NCI-H187 (cell line): ENCODE results near the gene EFCAB9.
"Not testable (repeated sequence)": the region's sequence is repeated elsewhere in the genome, so short reads cannot be mapped to it uniquely, and the experiment has no call there.

Experiments used
- DNase-seq, 2 experiments: peaks; one replicate each; lab custom pipeline; 2025; lab: John Stamatoyannopoulos, UW

EFCAB9 gene

DNA sequence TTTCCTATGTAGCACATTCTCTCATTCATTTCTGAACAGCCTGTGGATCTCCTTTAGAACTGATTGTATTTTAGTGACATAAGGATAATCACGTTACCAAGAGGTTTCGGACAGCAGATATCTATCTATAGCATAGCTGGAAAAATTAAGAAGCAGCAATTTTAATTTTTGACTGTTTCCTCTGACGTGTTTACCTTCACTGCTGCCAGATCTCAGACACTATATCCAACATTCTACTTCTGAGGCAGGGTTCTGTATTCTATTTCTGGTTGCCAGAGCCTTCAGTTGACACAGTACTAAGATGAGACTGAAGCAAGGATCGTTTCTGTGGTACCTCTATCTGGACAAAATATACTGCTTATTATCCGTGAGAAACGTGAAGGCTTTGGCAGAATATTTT, at the start of gene EFCAB9:
Gene EFCAB9, plus strand, starts transcription at position 301 of the 400 bp plus-strand sequence. Its CDS starts 1 bp downstream, at position 302.
- DNase-seq: no peak

DNA sequence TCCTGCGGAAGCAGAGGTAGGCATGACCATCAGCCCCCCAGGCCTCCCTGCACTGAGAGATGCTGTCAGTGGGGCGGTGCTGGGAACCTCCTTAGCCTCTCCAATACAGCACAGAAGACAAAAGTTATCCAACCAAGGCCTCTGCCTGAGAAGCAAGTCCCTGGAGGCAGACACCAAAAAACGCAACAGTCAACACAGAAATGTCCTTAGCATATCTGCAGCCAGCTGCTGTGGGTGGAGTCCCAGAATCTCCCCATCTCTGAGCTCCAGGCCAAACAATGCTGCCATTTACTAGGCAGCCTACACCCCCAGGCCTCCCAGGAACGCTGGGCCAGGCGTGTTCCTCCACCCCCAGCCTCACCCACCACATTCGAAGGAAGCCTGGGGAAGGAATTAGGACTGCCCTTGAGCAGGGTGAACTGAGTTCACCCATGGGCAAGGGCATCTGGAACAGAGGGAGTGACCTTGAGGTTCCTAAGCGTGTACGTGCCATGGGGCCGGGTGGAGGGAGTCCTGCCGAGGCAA, 49.6 kb upstream of the EFCAB9 start:
- DNase-seq: no peak

DNA sequence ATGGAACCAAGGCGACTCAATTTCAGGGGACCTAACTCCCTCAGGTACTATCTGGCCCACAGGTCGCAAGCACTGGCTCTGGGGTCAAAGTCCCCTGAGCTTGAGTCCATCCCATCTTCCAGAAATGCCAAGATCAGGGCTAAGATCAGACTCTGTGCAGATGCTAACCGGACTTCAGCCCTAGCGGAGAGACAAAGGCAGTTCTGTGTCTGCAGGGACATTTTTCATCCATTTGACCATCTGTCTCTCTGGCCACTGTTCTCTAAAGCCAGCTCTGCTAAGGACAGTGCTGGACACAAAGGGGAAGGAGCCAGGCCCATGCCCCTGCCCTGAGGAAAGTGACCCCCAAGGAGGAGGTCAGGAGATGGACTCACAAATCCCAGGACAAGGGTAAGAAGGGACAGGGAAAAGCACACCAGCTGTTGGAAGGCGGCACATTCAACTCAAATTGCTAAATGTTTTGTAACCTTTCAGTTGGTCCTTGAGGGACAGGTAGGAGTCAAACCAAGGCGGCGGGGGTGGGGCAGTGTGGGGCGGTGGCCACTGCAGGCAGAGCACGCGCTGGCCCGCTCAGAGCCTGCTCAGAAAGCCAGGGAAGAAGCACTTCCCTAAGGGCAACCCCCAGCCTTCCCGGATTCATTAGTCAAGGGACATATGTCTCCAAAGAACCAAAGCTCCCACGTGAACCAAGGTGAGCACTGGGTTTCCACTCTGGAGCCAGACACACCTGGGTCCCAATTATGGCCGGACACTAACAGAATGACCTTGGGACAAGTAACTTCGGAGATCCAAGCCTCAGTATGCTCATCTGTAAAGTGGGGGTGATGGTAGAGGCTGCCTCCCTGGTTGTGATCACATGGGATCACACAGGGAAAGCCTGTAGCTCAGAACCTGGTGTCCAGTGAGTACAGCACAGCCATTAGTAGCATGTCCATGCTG, 48.8 kb upstream of the EFCAB9 start:
- no peak for DNase-seq

DNA sequence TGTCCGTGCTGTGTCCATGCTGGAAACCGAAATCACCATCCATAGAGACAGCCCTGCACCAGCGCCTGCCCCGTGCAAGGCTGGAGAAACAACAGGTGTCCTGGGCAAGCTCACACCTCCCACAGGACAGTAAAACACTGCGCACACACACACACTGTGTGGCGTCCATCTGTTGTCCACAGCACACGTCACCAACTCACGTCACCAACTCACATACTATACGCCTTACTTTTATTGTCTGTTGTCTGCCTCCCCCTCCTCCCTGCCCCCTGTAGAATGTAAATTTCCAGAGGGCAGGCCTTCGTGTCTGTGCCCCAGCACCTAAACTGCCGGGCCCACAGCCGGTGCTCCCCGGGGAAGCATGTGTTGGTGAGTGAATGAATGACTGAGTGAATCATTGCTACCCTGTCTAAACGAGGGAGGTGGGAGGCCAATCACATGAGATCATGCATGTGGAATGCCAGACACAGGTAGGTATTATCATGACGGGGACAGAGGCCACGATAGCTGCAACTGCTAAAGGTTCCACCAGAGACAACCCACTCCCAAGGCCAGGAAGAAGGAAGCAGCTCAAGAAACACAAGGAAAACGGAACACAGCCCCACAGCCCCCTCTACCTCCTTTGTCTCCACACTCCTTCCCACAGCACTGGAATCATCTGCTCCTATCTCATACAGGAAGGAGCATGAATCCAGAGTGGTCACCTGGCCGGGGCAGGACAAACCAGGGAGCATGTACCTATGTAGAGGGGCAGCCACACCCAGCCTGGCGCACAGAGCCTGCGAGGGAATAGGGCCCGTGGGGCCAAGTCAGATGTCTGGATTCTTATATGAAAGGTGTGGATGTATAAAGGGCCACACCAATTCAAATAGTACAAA, 47.9 kb upstream of the EFCAB9 start:
- no peak for DNase-seq

DNA sequence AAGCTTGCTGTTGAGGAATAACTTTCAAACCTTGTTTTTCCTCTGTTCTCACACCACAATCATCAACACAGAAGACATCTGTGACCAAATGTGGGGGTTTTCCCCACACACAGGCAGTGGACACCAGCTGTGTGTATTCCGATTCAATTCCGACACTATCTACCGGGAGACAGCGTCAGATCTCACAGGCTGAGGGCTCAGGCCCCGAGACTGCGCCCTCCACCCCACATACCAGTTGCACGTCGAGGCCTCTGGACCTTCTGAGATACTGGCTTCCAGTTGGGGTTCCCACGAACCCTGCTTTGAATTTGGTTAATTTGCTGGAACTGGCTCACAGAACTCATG, 47.3 kb upstream of the EFCAB9 start:
- DNase-seq: no peak

DNA sequence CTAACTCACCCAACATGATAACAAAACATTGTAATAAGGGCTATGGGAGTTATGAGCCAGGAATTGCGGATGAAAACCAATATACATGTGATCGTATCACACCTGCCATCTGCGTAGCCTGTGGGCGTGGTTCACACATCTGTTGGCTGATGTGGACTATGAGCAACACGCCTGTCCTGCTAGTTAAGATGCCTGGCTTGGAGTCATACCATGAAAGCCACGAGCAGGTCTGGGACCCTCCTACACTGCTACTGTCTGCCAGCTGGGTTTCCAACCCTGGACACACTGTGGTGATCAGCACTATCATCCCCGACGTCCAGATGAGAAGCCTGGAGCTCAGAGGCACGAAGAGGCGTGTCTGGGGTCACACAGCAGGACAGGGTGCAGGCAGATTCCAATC, 46.1 kb upstream of the EFCAB9 start:
- no peak for DNase-seq

DNA sequence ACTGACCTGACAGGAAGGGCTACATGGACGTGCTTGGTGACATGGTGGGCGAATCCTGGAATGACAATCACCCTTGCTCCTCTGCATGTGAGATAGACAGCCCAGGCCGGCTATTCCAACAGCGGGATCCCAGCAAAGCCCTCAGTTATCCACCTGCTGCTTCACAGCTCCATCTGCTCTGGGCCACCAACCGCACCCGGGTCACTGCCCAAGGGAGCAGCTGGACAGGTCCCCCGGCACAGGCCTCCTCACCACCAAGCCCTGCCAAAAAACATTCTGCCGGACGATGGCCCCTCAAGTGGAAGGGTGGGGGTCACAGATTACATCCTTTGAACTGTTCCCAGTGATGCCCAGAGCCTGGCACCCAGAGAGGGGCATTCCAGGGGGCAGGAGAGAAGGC, 45.6 kb upstream of the EFCAB9 start:
- no peak for DNase-seq

DNA sequence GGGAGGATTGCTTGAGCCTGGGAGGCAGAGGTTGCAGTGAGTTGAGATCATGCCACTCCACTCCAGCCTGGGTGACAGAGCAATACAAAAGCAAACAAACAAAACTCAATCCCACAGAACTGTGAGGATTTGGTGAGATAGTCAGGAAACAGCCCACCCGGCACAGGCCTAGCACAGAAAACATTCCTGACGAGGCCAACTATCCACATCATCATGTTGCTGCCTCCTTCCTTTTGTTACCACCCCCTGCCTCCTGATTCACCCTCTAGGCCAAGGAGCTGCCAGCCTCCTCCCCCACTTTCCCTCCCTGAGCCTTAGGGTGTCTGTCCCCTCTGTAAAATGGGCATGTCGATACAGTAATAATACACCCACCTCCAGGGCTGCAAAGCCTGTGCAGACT, 44.9 kb upstream of the EFCAB9 start:
- no peak for DNase-seq

DNA sequence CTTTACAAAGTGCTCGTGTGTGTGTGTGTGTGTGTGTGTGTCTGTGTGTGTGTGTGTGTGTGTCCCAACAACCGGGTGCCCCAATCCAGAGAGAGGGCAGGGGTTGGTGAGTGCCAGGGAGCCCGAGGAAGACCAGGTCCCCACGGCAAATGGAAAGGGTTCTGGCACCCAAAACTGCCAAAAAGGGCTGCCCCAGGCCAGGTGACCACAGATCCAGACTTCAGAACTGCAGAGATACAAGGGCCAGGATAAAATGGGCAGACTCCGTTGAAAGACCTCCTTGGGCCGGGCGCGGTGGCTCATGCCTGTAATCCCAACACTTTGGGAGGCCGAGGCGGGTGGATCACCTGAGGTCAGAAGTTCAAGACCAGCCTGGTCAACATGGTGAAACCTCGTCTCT, 44.5 kb upstream of the EFCAB9 start:
- not testable (repeated sequence) for DNase-seq

DNA sequence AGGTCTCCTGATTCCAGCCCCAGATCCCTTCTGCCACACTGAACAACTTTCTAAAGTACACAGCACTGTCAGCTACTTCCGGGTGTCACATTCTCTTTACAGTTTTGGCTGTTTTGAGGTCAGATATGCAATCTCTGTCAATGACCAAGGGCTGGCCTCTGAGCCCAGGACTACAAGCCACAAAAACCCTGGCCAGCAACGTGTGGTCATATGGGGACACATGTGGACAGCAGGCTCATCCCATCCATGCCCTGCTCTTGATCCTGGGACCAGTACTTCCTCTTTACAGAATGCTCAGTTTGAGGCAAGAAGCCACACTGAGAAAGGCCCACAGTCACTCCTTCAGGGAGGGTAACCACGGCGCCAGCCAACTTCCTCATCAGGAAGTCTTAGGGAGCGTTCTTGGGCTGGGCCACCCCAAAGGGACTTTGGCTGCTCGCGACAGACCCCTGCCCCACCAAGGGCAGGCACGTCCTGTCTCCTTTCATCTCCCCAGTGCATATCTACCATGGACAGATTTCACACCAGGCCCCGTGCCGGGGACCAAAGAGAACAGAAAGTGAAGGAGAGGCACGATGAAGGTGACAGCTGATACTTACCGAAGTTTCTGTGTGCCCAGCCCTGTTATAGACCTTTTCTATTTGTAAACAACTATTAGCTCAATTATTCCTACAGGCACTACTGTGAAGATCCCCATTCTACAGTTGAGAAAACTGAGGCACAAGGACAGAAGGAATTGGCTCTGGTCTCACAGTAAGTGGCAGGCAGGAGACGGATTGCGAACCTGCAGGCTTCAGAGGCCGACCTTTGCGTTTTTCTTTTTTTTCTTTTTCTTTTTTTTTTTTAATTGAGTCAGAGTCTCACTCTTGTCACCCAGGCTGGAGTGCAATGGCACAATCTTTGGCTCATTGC, 43.2 kb upstream of the EFCAB9 start:
- DNase-seq: no peak

DNA sequence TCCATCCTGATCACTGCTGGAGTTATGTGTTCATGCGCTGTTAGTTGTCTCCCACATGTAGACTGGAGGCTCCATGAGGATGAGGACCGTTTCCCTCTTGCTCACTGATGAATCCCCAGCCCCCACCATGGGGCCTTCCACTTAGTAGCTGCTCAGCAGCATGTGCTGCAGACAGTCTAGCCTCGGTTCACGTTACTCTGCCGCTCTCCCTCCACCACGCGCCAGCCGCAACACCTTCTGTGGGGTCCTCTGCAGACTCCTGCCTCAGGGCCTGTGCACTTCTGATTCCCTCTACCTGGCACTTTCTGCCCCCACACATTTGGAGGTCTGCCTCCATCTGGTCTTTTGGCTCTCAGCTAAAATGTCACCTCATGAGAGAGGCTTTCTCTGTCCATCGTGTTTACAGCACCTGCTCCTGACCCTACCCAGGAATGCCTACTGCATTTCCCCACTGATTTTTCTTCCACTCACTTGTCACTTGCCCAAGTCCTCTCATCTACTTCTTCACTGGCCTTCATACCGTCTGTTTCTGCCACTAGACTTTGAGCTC, 42.2 kb upstream of the EFCAB9 start:
- no peak for DNase-seq

DNA sequence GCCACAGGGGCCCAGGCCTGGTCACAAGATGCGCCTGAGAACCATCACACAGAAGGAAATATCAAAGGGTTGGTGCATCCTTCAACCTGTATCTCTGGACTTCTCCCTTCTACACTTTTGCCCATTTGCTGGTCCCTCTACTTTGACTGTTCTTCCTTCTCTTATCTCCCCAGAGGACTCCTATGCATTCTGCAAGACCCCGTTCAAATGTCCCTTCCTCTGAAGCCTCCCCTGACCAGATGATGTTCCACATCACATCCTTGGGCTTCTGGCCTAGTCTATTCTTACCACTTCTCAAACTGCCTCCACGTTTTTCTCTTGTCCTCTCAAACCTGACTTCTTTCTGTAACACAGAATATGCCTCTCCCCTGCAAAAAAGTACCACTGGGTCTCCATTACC, 40.3 kb upstream of the EFCAB9 start:
- no peak for DNase-seq

DNA sequence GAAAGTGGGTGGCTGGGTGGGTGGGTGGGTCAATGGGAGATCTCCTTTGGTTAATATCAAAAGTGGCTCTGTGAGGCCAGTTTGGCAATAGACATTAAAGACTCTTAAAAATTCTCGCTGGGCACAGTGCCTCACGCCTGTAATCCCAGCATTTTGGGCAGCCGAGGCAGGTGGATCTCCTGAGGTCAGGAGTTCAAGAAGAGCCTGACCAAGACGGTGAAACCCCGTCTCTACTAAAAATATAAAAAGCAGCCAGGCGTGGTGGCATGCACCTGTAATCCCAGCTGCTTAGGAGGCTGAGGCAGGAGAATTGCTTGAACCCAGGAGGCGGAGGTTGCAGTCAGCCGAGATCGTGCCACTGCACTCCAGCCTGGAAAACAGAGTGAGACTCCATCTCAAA, 38.9 kb upstream of the EFCAB9 start:
- DNase-seq: not testable (repeated sequence)

DNA sequence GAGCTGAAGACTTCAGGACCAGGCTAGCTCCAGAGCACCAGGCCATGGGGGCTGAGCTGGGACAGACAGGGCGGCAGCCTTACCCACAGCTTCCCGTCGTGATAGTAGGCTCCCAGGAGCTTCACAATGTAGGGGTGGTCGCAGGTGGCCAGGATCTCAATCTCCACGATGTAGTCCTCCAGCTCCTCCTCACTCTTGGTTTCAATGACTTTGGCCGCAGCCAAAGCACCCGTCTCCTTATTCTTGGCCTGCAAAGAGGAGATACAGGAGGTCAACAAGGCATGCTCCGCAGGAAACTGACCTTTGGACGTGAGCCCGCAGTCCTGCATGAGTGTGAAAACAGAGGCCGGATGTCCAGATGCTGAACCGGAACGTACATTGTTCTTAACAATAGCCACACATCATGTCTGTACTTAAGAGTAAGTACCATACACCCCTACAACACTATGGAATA, 37.4 kb upstream of the EFCAB9 start:
- DNase-seq: no peak

DNA sequence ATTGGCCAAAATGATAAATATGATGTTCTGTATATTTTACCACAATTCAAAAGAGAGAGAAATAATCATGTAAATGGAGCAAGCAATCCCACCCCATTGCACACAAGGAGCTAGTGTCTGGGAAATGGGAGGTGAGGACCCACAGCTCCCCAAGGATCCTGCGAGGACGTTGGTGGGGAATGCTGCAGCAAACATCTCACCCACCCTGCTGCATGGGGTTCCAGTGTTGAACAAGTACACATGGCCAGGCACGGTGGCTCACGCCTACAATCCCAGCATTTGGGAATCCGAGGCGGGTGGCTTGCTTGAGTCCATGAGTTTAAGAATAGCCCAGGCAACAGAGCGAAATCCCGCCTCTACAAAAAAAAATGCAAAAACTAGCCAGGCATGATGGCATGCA, 35.0 kb upstream of the EFCAB9 start:
- DNase-seq: no peak

DNA sequence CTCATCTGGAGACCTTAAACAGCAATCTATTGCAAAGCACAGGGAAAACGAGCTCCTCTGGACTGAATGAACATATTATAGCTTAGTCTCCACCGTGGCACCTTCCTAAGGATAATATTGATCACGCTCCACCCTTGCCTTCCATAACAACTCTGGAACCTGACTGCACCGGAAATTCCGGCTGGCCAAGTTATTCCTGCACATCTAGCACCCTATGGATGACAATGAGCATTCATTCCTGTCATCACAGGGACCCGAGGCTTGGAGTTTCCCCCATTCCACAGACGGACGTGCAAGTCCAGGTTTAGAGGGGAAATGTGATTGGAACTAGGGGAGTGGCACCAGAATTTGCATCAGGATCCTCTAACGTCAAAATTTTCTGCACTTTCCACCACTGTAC, 33.5 kb upstream of the EFCAB9 start:
- no peak for DNase-seq

DNA sequence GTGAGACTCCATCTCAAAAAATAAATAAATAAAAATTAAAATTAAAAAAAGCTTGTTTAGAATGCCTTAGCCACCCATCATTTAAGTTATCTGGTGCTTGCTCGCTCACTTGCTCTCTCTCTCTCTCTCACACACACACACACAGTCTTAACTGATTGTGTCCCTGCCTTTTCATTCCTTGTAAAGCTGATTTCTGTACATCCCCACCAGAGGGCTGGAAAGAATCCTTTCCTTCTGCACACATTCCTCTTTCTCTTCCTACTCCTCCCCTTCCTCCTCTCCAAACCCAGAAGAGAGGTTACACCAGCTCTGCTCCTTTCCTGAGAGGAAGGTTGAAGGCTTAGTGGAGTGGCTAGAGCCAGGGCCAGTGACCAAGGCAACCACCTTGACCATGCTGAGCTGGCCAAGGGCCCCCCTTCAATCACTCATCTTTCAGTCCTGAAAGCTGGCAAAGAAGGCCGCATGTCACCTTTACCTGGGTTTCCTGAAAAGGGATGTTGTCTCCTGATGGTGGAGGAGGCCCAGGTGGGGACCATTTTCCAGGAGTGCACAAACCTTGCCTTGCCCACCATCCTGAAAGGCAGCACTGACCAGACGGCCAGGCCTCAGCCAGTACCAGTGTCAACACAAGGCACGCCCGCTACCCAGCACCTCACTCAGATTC, 31.5 kb upstream of the EFCAB9 start:
- DNase-seq: no peak

DNA sequence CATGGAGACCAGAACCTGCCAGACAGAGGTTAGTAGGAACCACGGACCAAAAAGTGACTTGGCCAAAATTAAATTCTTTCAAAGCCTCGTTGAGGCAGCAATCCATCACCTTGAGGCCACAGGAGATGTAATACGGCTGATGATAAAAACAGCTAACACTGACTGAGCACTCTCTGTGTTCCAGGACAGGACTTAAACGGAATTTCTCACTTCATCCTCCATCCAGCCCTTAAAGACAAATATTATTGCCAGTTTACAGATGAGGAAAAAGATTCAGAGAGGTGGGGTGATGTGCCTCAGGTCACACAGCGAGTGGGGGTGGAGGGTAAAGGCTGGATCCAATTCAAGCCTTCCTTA, 31.0 kb upstream of the EFCAB9 start:
- DNase-seq: no peak

DNA sequence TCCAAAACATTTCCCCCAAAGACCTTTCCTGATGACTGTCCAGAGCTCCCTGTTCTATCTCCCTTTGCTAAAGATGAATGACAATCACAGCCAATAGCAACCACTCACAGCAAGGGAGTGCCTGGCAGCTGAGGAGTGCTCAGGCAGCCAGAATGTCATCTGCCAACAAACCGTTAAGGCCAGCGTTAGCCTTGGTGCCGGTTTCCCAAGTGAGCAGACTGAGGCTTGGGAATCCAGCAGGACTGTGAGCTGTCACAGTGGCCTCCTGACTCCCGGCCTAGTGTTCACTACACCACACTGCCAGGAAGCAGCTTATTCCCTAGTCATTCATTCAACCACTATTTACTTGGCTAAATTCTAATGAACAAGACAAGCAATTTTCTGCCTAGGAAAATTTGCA, 30.6 kb upstream of the EFCAB9 start:
- DNase-seq: no peak

DNA sequence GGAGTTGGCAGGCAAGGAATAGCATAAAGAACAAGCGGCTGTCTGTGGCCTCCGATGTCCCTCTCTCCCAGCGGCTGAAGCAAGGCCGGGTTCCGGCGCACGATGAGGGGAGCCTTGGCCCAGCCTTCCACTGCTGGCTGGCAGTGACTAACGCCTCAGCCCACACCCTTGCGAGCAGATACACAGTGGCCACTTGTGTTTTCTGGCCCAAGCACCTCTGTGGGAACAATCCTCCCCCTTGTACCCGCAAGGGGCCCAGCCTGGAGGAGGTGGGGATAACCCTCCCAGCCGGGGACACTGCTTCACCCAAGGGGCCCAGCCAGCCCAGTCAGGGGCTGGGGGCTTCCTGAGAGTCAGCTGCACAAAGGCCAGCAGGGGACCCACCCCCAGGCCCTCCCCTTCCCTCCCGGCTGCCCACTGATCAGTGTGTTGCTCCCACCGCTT, 29.2 kb upstream of the EFCAB9 start:
- DNase-seq: no peak

DNA sequence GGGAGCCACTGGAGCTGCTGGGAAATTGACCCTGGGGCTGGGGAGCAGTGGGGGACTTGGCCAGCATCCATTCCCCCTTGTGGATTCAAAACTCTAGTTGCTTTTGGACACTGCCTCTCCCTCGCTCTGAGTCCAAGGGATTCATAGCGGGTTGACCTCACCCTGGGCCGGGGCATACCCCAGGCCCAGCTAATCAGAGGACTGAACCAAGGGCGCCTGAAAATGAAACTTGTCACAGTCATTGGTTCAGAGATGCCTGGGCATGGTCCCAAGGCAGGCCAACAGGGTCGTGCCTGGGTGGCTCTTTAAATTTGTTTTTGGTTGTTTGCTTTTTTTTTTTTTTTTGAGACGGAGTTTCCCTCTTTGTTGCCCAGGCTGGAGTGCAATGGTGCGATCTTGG, 28.5 kb upstream of the EFCAB9 start:
- DNase-seq: no peak
